Activated CD4-positive, CD25-positive, alpha-beta regulatory T cell (primary cell): ENCODE measurements around the gene ELMOD2.
A peak's percentile ranks its signal among the peaks of the same experiment; 100 is the strongest.
"Not testable (repeated sequence)": the region's sequence is repeated elsewhere in the genome, so short reads cannot be mapped to it uniquely, and the experiment has no call there.

Experiments used
- DNase-seq, 4 experiments: peaks; one replicate each; lab custom pipeline; 2025; lab: John Stamatoyannopoulos, UW

ELMOD2 gene

DNA sequence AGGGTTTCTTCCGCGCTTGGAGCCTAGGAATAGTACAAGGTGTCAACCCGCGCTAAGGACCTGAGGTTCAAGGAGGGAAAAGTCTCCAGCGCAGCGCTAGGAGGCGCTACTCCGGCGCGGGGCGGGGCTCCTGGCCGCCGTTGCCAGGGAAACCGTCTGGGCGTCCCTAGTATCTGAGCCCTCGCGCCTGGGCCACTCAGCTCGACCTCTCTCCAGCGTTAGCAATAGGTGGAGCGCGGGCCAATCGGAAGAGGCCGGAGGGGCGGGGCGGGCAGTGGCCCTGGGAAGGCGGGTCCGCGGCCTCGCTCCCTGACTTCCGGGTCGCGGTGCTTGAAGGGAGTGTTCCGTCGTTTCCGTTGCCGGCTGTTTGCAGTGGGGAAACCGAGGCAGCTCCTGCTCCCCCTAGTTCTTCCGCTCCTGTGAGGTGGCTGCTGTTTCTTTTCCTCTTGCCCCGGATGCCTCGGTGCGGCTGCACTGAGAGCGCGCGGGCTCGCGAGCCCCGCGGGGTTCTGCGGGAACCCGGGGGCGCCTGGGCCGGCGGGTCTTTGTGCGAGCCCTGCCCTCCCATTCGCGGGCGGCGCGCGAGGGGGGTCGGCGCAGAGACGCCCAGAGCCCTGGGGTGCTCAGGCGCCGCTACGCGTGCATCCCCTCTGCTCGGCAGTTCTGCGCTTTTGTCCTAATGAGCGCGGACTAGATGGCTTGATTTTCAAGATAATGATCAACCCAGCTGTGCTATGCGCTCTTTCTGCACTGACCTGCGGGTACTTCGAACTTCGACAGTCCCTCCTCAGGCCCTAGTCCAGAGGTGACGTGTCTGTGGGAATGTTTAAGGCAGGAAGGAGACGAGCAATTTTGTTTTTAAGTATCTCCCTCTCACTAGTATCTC is at the start of gene ELMOD2:
Gene ELMOD2, plus strand, starts transcription at position 312 of the 886 bp plus-strand sequence. CDS start 1,261 bp downstream, outside the sequence.
- peak; percentile 92 to 96 (median 93) for DNase-seq

DNA sequence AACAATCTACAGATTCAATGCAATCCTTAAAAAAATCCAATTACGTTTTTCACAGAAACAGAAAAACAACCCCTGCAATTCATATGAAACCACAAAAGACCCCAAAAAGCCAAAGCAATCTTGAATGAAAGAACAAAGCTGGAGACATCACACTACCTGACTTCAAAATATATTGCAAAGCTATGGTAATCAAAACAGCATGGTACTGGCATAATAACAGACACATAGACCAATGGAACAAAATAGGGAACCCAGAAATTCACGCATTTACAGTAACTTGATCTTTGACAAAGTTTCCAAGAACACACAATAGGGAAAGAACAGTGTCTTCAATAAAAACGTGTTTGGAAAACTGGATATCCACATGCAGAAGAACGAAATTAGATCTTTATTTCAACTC is 40.5 kb upstream of the ELMOD2 start:
- DNase-seq = no peak

GRCh38 chr4:140485939-140486338 is 38.0 kb upstream of the ELMOD2 start:
- DNase-seq = no peak

GRCh38 chr4:140497405-140497746 is 26.6 kb upstream of the ELMOD2 start:
- no peak for DNase-seq

DNA sequence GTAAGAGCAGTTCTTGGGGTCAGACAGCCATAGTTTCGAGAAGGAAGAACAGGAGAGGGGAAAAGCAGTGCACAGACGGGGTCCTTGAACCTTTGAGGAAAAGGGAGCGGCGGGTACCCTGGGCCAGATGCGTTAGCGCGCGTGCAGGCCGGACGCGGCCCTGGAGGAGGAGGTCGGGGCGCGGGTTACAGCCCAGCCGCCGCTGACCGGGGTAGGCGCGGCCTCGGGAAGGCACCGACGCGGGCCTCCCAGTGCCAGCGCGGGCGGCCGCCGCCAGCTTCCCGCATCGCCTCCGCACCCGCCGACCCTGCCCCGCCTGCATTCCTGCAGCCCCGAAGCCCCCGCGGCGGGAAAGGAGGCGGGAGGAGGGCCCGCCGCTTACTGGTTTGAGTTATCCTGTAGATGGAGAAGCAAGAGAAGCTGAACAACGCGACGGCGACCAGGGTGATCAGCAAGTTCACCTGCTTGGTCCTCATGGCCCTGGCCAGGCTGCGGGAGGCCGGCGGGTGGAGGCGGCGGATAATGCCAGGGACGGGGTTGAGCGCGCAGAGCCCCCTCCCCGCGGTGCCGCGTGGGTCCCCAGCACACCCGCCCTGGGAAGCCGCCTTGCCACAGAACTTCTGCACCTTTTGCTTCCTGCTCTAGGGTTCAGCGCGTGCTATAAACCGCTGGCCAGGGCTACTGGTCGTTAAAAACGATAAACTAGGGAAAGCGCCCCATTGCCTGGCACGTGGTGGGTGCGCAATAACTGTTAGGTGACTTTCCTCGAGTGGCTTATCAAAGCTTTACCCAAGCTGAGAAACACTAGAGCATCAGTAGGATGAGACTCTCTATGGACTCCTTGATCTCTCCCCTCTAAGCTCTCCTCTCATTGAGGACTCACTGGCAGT is 26.0 kb upstream of the ELMOD2 start, which contains the start of gene MGAT4D:
Gene MGAT4D, minus strand, starts transcription at position 547 of the 890 bp plus-strand sequence. Its CDS starts 71 bp downstream, at position 476.
- DNase-seq = no peak

GRCh38 chr4:140499391-140499790 is 24.6 kb upstream of the ELMOD2 start:
- DNase-seq = no peak

- no peak for DNase-seq
Measured at GRCh38 chr4:140504261-140504660, 19.7 kb upstream of the ELMOD2 start.

GRCh38 chr4:140513765-140514164 is 10.2 kb upstream of the ELMOD2 start:
- DNase-seq = not testable (repeated sequence)

- no peak for DNase-seq
Measured at GRCh38 chr4:140515423-140515822, 8.5 kb upstream of the ELMOD2 start.

DNA sequence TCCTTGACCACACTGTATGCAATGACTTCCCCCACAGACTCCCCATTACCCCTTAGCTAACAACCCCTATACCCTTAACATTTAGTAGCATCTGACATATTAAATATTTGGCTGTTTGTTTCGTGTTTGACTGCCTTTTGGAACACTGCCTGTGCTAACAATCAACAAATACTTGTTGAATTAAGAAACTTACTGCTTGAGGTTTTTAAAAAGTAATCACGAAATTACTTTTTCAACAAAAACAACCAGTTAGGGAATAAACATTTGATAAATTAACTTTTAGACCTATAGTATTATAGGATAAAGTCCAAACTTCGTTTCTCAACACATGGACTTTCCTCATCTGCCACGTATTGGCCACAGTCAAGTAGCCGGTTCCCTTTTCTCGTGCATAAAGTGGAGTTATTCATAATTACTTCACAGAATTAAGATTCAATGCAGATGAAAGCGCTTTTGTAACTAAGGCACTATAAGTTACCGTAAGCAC is 555 bp upstream of the ELMOD2 start:
- DNase-seq = no peak

DNA sequence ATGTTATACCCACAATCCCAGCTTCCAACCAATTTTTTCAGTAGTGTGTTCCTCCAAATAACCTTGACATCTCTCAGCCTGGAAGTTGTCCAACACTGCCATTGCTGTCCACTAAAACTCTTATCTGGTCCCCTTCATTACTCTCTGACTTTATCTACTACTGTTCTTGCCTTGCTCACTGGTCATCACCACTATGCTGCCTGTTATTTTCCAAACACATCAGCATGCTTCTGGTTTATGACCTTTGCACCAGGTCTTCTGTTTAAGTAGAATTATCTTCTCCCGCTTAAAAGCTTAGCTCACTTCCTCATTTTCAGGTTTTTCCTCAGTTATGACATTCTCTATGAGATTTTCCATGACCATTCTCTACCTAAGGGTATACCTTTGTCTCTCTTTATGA is 5.5 kb downstream of the ELMOD2 start:
- DNase-seq = no peak

- no peak for DNase-seq
Measured at GRCh38 chr4:140533951-140534480, 10.0 kb downstream of the ELMOD2 start.

GRCh38 chr4:140556372-140557085 is 32.6 kb downstream of the ELMOD2 start:
- no peak for DNase-seq

DNA sequence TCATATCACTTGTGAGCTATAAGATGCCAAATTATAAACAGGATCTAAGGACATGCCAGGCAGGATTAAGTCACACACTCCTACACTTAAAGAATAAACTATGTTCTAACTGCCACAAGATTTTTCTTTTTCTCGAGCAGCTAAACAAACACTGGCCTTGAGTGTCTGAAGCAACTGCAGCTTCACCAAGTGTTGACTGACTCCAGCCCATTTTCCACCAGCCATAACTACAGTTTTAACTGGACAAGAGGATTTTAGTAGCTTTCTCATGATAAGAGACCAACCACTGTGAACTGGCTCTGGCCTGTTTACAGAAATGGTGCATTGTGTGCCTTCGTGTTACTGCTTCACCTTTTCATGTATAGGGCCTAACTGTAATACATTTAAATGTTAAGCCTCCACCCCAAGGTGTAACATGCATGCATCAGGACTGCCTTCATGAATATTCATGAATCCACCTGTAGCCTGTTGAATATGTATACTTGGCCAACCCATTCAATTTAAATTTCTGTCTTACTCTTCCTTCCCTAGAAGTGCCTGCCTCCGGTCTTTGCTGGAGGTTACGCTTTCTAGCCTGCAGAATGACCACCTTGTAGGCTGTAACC is 34.0 kb downstream of the ELMOD2 start:
- no peak for DNase-seq

DNA sequence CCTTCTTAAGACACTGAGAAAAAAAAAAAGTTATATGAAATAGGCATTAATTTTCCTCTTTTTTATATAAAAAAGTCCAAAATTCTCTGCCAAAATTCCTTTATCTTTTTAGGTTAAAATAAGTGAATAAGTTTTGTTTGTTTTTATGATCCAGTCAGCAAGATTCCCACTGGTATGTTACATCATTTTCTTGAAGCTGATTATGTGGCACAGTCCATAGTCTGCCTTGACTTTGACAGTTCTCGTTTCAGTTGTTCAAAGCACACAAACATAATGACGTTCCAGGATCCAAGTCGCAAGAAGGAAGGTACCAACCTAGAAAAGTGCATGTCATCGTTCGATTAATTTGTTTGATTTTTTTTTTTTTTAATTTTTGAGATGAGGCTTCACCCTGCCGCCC is 35.7 kb downstream of the ELMOD2 start:
- no peak for DNase-seq

- no peak for DNase-seq
Measured at GRCh38 chr4:140568507-140569306, 44.7 kb downstream of the ELMOD2 start, which contains the start of gene UCP1. UCP1 (minus strand) TSS chr4:140568961; CDS start chr4:140568729, 232 bp downstream.

- DNase-seq = no peak
Measured at GRCh38 chr4:140569307-140569638, 45.3 kb downstream of the ELMOD2 start.

DNA sequence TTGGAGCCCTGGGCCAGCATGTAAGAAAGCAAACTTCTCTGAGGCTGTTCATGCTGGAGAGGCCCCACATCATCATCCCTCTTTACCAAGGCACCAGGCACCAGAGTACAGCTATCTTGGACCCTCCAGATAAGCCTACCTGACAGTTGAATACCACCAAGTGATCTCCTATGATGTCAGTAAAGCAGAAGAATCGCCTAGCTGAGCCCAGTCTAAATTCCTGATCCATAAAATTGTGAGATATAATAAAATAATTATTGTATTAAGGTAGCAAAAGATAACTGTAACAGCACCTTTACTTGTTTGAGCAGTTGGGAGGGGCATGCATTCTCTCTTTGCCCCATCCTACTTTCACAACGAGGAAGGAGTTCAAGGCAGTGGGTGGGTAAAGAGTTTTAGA is 47.7 kb downstream of the ELMOD2 start:
- DNase-seq = no peak

DNA sequence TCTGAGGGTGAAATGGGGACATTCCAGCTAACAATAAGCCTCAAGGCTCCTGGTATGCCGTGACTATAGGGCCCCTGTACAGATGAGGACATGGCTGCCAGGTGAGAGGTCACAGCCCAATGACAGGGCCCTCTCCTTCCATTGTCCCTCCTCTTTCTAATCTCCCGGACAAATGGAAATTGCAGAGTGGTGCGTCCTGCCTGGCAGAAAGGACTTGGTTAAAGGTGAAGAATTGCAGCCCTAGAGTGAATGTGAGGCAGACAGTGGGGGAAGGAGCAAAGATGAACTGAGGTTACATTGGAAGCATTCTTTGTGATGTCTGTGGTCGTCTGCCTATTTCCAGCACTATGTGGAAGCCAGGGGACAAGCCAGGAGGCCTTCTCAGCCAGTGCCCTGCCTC is 51.5 kb downstream of the ELMOD2 start:
- no peak for DNase-seq

GRCh38 chr4:140579278-140579677 is 55.3 kb downstream of the ELMOD2 start:
- no peak for DNase-seq
